NB4 (cell line): ENCODE results near the gene CAMTA1.

Experiments
- DNase-seq: peaks from one replicate; pipeline ENCODE4 v3.0.0; 2010; ENCODE audit warnings: low read depth
- H3K4me3 ChIP-seq: one replicate; pipeline ENCODE4 v1.5.1; 2011; ENCODE audit warnings: mild to moderate bottlenecking, low read depth, low read length, moderate library complexity
- CTCF ChIP-seq: IDR thresholded peaks from one replicate; pipeline ENCODE4 v1.5.1; 2012; ENCODE audit warnings: low read depth, low read length
- MAX ChIP-seq: IDR thresholded peaks from 2 replicates; pipeline ENCODE4 v1.6.1; 2011; ENCODE audit warnings: low read depth, low read length
- MYC ChIP-seq: IDR thresholded peaks from 2 replicates; pipeline ENCODE4 v1.6.1; 2011; ENCODE audit warnings: low read depth, low read length
- POLR2A ChIP-seq: IDR thresholded peaks from 2 replicates; pipeline ENCODE4 v1.6.1; 2011; ENCODE audit warnings: mild to moderate bottlenecking; ENCODE audit not compliant: insufficient read length; ENCODE audit errors: extremely low read depth

The CAMTA1 gene

GRCh38 chr1:7178741-7179140, 393.5 kb downstream of the CAMTA1 start:
- no peak overlapping the region for H3K4me3 ChIP-seq
- no peak for DNase-seq
- TF ChIP-seq CTCF, result no peak

GRCh38 chr1:7185721-7186120, 400.5 kb downstream of the CAMTA1 start:
- TF ChIP-seq POLR2A (no peak), CTCF (no peak), MAX (no peak), MYC (no peak)
- DNase-seq, result no peak
- H3K4me3 ChIP-seq, result no peak overlapping the region

- TF ChIP-seq POLR2A (no peak), CTCF (no peak), MYC (no peak), MAX (no peak)
- no peak overlapping the region for H3K4me3 ChIP-seq
- DNase-seq, result no peak
These were observed 401.3 kb downstream of the CAMTA1 start for GRCh38 chr1:7186382-7187111.

- H3K4me3 ChIP-seq, result no peak overlapping the region
- no peak for DNase-seq
- TF ChIP-seq MYC, result no peak
- no peak for TF ChIP-seq POLR2A
- no peak for TF ChIP-seq MAX
- no peak for TF ChIP-seq CTCF
These were observed 401.8 kb downstream of the CAMTA1 start for GRCh38 chr1:7187112-7187493.

GRCh38 chr1:7190261-7190660, 405.0 kb downstream of the CAMTA1 start:
- H3K4me3 ChIP-seq, result no peak overlapping the region
- TF ChIP-seq CTCF (no peak), MAX (no peak), MYC (no peak), POLR2A (no peak)
- no peak for DNase-seq

- DNase-seq, result no peak
- no peak for TF ChIP-seq POLR2A
- TF ChIP-seq CTCF, result no peak
- no peak overlapping the region for H3K4me3 ChIP-seq
These were observed 407.2 kb downstream of the CAMTA1 start for GRCh38 chr1:7192453-7192852.
